Astrocyte (in vitro differentiated cells and primary cell): ENCODE measurements around the gene ATP2B2. TPM values are rescaled to one million over a fixed set of nuclear protein-coding genes. Genes with fewer than 3 reads are reported as not detected.

ENCODE experiments used
- DNase-seq: peaks from one replicate; pipeline ENCODE4 v3.0.0-alpha.2; 2010; ENCODE audit warnings: low read depth
- FAIRE-seq: peaks from 2 replicates; lab custom pipeline; 2011; peaks lifted over from hg19 to GRCh38; lab: Jason Lieb, UNC
- H2AFZ ChIP-seq: 2 replicates; pipeline ENCODE4 v1.6.0; 2012; ENCODE audit warnings: low read depth, low read length, inconsistent platforms
- H3K27ac ChIP-seq: 2 replicates; pipeline ENCODE4 v1.5.1; 2011; ENCODE audit warnings: low read depth, low read length, inconsistent platforms
- H3K27me3 ChIP-seq: 2 replicates; pipeline ENCODE4 v1.6.0; 2011; ENCODE audit warnings: low read length, inconsistent platforms; ENCODE audit not compliant: insufficient read depth
- H3K36me3 ChIP-seq: 2 replicates; pipeline ENCODE4 v1.5.1; 2011; ENCODE audit warnings: low read length, inconsistent platforms; ENCODE audit not compliant: insufficient read depth
- H3K4me1 ChIP-seq: 2 replicates; pipeline ENCODE4 v1.5.1; 2011; ENCODE audit warnings: low read length, inconsistent platforms; ENCODE audit not compliant: insufficient read depth
- H3K4me2 ChIP-seq: 2 replicates; pipeline ENCODE4 v1.6.0; 2012; ENCODE audit warnings: low read length, inconsistent platforms
- H3K4me3 ChIP-seq: 2 replicates; pipeline ENCODE4 v1.5.1; 2011; ENCODE audit warnings: low read depth, mild to moderate bottlenecking, low read length, inconsistent platforms; ENCODE audit not compliant: insufficient read depth
- H3K79me2 ChIP-seq: 2 replicates; pipeline ENCODE4 v1.6.0; 2012; ENCODE audit warnings: mild to moderate bottlenecking, low read length, inconsistent platforms; ENCODE audit not compliant: insufficient read depth
- H3K9ac ChIP-seq: 2 replicates; pipeline ENCODE4 v1.6.0; 2012; ENCODE audit warnings: mild to moderate bottlenecking, low read length, inconsistent platforms
- H3K9me3 ChIP-seq: 2 replicates; pipeline ENCODE4 v1.5.1; 2012; ENCODE audit warnings: low read depth, mild to moderate bottlenecking, low read length, inconsistent platforms; ENCODE audit not compliant: insufficient read depth
- H4K20me1 ChIP-seq: 2 replicates; pipeline ENCODE4 v1.6.0; 2012; ENCODE audit warnings: low read length, inconsistent platforms; ENCODE audit not compliant: insufficient read depth
- H3K27ac Mint-ChIP-seq: one replicate; pipeline ENCODE4 v1.8.0; 2021; ENCODE audit warnings: mild to moderate bottlenecking, mixed read lengths; ENCODE audit not compliant: unreplicated experiment
- H3K27me3 Mint-ChIP-seq: one replicate; pipeline ENCODE4 v1.8.0; 2021; ENCODE audit warnings: low read depth, mixed read lengths; ENCODE audit not compliant: unreplicated experiment
- H3K36me3 Mint-ChIP-seq: one replicate; pipeline ENCODE4 v1.8.0; 2021; ENCODE audit warnings: low read depth, mixed read lengths; ENCODE audit not compliant: unreplicated experiment
- H3K4me1 Mint-ChIP-seq: one replicate; pipeline ENCODE4 v1.8.0; 2021; ENCODE audit warnings: low read depth, mixed read lengths; ENCODE audit not compliant: unreplicated experiment
- H3K4me3 Mint-ChIP-seq: one replicate; pipeline ENCODE4 v1.8.0; 2021; ENCODE audit warnings: mild to moderate bottlenecking, moderate library complexity, mixed read lengths; ENCODE audit not compliant: unreplicated experiment
- H3K9me3 Mint-ChIP-seq: one replicate; pipeline ENCODE4 v1.8.0; 2021; ENCODE audit warnings: mild to moderate bottlenecking, mixed read lengths; ENCODE audit not compliant: unreplicated experiment
- EZH2 ChIP-seq: IDR thresholded peaks from 2 replicates; pipeline ENCODE4 v1.6.1; 2012; ENCODE audit warnings: mild to moderate bottlenecking, low read length, inconsistent platforms; ENCODE audit not compliant: insufficient read depth
- total RNA-seq: library from RNA; stranded (reverse); gene quantifications from 2 replicates; pipeline ENCODE4 v1.2.1, GENCODE V29; 2021
- TF ChIP-seq, protein P1 (sequence below): IDR thresholded peaks from 2 replicates; pipeline ENCODE4 v1.5.1; 2011; ENCODE audit warnings: low read depth, mild to moderate bottlenecking, inconsistent platforms, low read length, moderate library complexity; ENCODE audit not compliant: insufficient read depth

The ATP2B2 gene
- total RNA-seq, 1 donor from 2014 or later: 0.05 TPM

DNA sequence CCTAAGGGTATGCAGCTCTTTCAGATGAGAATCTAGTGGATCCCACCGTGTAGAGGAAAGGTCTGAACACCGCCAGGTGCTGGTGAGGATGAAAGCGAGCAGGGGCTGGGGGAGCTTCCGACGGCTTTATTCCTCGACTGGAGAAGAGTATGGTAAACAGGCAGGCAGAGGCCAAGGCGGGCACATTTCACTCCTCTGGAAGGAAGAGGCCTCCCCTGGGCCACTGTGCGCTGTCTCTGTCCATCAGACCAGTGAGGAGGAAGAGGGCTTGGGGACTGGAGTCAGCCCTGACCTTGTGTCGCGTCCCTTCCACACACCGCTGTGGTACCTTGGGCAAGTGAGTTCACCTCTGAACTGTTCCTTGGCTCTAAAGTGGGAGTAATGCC is 216.8 kb downstream of the ATP2B2 start:
- Histone ChIP-seq H3K36me3 (peaks cover 7% of the 10 kb centered on the region), H3K9me3 (no peaks in the 10 kb centered on the region), H3K9ac (no peak overlapping the region), H3K4me1 (peaks cover 17% of the 10 kb centered on the region), H2AFZ (no peak overlapping the region), H3K27me3 (no peaks in the 10 kb centered on the region), H3K79me2 (no peaks in the 10 kb centered on the region), H3K4me2 (no peak overlapping the region), H4K20me1 (peaks cover 8% of the 10 kb centered on the region), H3K27ac (no peak overlapping the region), H3K4me3 (no peak overlapping the region)
- TF ChIP-seq EZH2: no peak
- TF ChIP-seq, protein P1, sequence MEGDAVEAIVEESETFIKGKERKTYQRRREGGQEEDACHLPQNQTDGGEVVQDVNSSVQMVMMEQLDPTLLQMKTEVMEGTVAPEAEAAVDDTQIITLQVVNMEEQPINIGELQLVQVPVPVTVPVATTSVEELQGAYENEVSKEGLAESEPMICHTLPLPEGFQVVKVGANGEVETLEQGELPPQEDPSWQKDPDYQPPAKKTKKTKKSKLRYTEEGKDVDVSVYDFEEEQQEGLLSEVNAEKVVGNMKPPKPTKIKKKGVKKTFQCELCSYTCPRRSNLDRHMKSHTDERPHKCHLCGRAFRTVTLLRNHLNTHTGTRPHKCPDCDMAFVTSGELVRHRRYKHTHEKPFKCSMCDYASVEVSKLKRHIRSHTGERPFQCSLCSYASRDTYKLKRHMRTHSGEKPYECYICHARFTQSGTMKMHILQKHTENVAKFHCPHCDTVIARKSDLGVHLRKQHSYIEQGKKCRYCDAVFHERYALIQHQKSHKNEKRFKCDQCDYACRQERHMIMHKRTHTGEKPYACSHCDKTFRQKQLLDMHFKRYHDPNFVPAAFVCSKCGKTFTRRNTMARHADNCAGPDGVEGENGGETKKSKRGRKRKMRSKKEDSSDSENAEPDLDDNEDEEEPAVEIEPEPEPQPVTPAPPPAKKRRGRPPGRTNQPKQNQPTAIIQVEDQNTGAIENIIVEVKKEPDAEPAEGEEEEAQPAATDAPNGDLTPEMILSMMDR: no peak
- Mint-ChIP-seq H3K27me3 (no peaks in the 10 kb centered on the region), H3K36me3 (peaks cover 28% of the 10 kb centered on the region), H3K27ac (no peak overlapping the region), H3K4me3 (no peak overlapping the region), H3K9me3 (no peaks in the 10 kb centered on the region), H3K4me1 (peaks cover 27% of the 10 kb centered on the region)
- DNase-seq (no peak), FAIRE-seq (no peak)

DNA sequence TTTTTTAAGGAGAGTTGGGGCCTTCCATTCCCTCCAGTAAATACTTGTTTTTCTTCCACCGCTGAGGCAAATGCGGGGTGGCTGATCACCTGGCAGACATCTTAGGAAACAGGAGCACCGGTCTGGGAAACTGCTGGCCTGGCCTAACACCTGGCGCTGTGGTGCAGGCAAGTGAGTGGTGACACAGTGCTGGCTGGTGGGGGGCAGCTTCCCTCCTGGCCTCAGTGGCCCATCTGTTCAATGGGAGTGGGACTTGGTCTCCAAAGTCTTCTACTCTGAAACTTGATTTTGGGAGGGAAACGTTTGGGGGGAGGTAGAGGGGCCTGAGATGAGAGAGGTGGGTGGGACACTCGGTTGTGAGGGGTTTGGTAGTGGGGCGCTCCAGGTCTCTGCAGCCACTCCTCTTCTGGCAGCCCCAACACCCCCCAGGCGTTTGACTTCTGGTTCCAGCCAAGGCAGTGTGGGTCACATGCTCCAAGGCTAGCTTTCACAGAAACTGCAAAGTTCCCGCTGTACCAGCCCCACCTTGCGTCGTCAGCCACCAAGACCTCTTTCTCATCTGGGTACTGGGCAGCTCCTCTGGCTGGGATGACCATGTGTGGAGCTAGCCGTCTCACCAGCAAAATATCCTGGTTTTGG is 217.3 kb downstream of the ATP2B2 start:
- Histone ChIP-seq H3K27ac (no peak overlapping the region), H3K9ac (no peak overlapping the region), H3K4me1 (peaks cover 17% of the 10 kb centered on the region), H3K27me3 (no peaks in the 10 kb centered on the region), H2AFZ (no peak overlapping the region), H4K20me1 (peaks cover 8% of the 10 kb centered on the region), H3K36me3 (peaks cover 11% of the 10 kb centered on the region), H3K4me3 (no peak overlapping the region), H3K4me2 (no peak overlapping the region), H3K9me3 (no peaks in the 10 kb centered on the region), H3K79me2 (no peaks in the 10 kb centered on the region)
- TF ChIP-seq EZH2: no peak
- Mint-ChIP-seq H3K36me3 (peaks cover 25% of the 10 kb centered on the region), H3K27ac (no peak overlapping the region), H3K27me3 (no peaks in the 10 kb centered on the region), H3K9me3 (no peaks in the 10 kb centered on the region), H3K4me3 (no peak overlapping the region), H3K4me1 (peaks cover 27% of the 10 kb centered on the region)
- DNase-seq (no peak), FAIRE-seq (no peak)

DNA sequence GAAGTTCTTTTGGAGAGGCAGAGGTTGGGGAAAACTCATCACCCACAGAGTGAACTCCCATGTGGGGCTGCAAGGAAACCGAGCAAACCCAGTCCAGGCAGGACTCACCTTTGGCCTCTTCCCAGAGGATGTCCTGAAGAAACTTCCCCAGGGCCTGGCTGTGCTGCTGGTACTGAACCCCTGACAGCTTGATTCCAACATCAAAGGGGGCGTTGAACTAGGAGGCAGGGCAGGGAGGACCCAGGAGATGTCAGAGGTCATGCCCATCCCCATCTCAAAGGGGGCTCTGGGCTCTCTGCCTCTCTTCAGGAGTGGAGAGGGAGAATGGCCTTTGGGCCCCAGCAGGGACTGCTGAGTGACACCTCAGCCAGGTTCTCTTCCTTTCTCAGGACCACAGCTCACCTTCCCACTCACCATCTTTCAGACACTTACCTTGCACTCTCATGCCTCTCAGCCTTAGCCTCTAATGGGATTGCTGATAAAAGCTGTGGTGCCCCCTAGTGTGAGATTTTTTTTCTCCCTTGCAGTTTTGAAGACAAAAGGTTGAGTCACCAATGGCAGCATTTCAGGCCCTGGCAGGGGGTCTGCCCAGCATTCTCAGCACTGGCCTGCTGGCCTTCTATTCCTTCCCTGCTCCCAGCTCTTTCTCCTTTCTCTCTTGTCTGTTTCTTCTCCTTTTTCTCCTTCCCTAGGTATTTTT is 218.6 kb downstream of the ATP2B2 start:
- H3K27me3 Mint-ChIP-seq: no peaks in the 10 kb centered on the region
- H4K20me1 ChIP-seq: peaks cover 4% of the 10 kb centered on the region
- peaks cover 14% of the 10 kb centered on the region for H3K36me3 ChIP-seq
- H3K27me3 ChIP-seq: no peaks in the 10 kb centered on the region
- peaks cover 16% of the 10 kb centered on the region for H3K4me1 ChIP-seq
- FAIRE-seq (no peak), DNase-seq (peak; percentile 68)
- H3K4me3 ChIP-seq: no peak overlapping the region
- TF ChIP-seq, protein P1: peak; percentile 53
- TF ChIP-seq EZH2: no peak
- H2AFZ ChIP-seq: no peak overlapping the region
- no peaks in the 10 kb centered on the region for H3K9me3 Mint-ChIP-seq
- H3K4me3 Mint-ChIP-seq: no peak overlapping the region
- peaks cover 31% of the 10 kb centered on the region for H3K4me1 Mint-ChIP-seq
- H3K36me3 Mint-ChIP-seq: peaks cover 16% of the 10 kb centered on the region
- no peaks in the 10 kb centered on the region for H3K79me2 ChIP-seq
- H3K27ac Mint-ChIP-seq: peak overlapping the region; percentile 15
- H3K4me2 ChIP-seq: peak overlapping the region; percentile 36
- H3K9me3 ChIP-seq: no peaks in the 10 kb centered on the region
- H3K27ac ChIP-seq: peak overlapping the region; percentile 6
- peak overlapping the region; percentile 24 for H3K9ac ChIP-seq
